ENCODE measurements around the gene SPTBN1. TPM values are rescaled to one million over a fixed set of nuclear protein-coding genes. Genes with fewer than 3 reads are reported as not detected.

SPTBN1 gene
- total and polyA plus RNA-seq, 9 of the 15 experiments (the other 6 are each of a cell fraction or from before 2014, with no cell fraction given), result 8.9 to 66.8 (median 31.4) TPM

DNA sequence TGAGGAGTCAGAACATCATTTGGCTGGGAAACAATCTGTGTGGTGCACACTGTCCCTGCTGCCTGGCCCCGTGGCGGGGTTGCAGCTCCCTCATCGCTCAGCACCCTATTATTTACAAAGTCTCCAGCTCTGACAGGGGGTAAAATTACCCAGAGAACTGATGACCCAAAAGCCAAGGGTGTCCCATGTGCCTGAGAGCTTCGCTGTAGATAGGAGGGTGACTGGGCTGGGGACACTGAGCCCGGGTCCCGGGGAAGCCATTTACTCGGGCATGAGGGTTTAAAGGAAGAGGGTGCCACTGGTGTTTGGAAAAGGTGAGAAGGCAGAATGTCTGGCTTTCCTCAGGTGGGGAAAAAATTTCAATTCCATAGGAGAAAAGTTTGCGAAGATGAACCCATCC is 219.2 kb downstream of the SPTBN1 start:
- Histone ChIP-seq H3K4me2 (ENCODE audit: insufficient read depth, low read length) (no peak overlapping the region), H3K27ac (ENCODE audit: extremely low read depth, low read depth, low read length) (no peak overlapping the region), H3K9me3 (replicated peaks; ENCODE audit: control insufficient read depth, insufficient read depth, low read depth, low read length) (no peaks in the 10 kb centered on the region), H3K27me3 (ENCODE audit: control insufficient read depth in 2 of 2, insufficient read depth in 2 of 2, low read length in 2 of 2) (peaks cover 17 to 54% of the 10 kb centered on the region in 2 experiments), H4K20me1 (replicated peaks; ENCODE audit: control insufficient read depth, insufficient read depth, low read length) (no peaks in the 10 kb centered on the region), H3K79me2 (ENCODE audit: control insufficient read depth, insufficient read depth, low read length) (no peaks in the 10 kb centered on the region), H3K4me3 (no peak overlapping the region), H3K4me1 (replicated peaks in 1 of 2; ENCODE audit: control insufficient read depth in 2 of 2, insufficient read depth in 2 of 2, low read length in 2 of 2) (peaks cover 0 to 4% of the 10 kb centered on the region in 2 experiments; a peak in 1 of 5 replicates), H3K9ac (ENCODE audit: insufficient read depth in 1 of 2, low read depth in 2 of 2, low read length in 2 of 2) (no peak overlapping the region), H2AFZ (ENCODE audit: low read depth, low read length) (no peak overlapping the region), H3K36me3 (ENCODE audit: control insufficient read depth, insufficient read depth, low read length) (peaks cover 2% of the 10 kb centered on the region; the same call in 1 of the 3 replicates), H3K9me1 (ENCODE audit: control insufficient read depth, insufficient read depth, low read length) (no peaks in the 10 kb centered on the region)
- no peak for ATAC-seq
- under 1% methylated on average over 8 of the region's 8 CpGs for WGBS (ENCODE audit: insufficient coverage, low coverage, missing lambda C conversion rate)
- in situ Hi-C loops (cut with MboI) (no loop called here), intact Hi-C loops (cut with micrococcal nuclease) (no loop called here)
- ChIA-PET POLR2A (interaction anchor here (0.6 to 2.9 kb wide), 3 partner anchors 10 to 1026 kb away, joined by 3 to 20 read pairs (median 5); no protein-coding TSS in a partner anchor), CTCF (ENCODE audit: low intra/inter-chr PET ratio) (no interaction called here)
- BruUV-seq (replicated peaks), result no TSS peak
- FAIRE-seq, result no peak
- no peak for DNase-seq (ENCODE audit: extremely low read depth in 1 of 4, low spot score in 3 of 4)
- no peak for TF ChIP-seq ZFP30 (CRISPR knock-in tag; IDR thresholded peaks at IDR 0.05; ENCODE audit: borderline replicate concordance)
- no peak for TF ChIP-seq RBM39 (optimal IDR thresholded peaks at IDR 0.05; ENCODE audit: low read depth, low read length)
- TF ChIP-seq, protein P1, sequence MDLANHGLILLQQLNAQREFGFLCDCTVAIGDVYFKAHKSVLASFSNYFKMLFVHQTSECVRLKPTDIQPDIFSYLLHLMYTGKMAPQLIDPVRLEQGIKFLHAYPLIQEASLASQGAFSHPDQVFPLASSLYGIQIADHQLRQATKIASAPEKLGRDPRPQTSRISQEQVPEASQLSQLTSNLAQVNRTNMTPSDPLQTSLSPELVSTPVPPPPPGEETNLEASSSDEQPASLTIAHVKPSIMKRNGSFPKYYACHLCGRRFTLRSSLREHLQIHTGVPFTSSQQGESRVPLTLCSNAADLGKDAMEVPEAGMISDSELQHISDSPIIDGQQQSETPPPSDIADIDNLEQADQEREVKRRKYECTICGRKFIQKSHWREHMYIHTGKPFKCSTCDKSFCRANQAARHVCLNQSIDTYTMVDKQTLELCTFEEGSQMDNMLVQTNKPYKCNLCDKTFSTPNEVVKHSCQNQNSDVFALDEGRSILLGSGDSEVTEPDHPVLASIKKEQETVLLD (IDR thresholded peaks at IDR 0.05), result no peak
- TF ChIP-seq STAT5A (IDR thresholded peaks at IDR 0.05; ENCODE audit: borderline replicate concordance, low read length), result no peak
- TF ChIP-seq, protein P2, sequence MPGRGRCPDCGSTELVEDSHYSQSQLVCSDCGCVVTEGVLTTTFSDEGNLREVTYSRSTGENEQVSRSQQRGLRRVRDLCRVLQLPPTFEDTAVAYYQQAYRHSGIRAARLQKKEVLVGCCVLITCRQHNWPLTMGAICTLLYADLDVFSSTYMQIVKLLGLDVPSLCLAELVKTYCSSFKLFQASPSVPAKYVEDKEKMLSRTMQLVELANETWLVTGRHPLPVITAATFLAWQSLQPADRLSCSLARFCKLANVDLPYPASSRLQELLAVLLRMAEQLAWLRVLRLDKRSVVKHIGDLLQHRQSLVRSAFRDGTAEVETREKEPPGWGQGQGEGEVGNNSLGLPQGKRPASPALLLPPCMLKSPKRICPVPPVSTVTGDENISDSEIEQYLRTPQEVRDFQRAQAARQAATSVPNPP (IDR thresholded peaks at IDR 0.05; ENCODE audit: borderline replicate concordance, insufficient read depth, insufficient read length), result no peak
- no peak for TF ChIP-seq FOXA3 (CRISPR knock-in tag; conservative IDR thresholded peaks at IDR 0.05 in 1 of 2, IDR thresholded peaks at IDR 0.05 in 1 of 2)
- TF ChIP-seq, protein P3, sequence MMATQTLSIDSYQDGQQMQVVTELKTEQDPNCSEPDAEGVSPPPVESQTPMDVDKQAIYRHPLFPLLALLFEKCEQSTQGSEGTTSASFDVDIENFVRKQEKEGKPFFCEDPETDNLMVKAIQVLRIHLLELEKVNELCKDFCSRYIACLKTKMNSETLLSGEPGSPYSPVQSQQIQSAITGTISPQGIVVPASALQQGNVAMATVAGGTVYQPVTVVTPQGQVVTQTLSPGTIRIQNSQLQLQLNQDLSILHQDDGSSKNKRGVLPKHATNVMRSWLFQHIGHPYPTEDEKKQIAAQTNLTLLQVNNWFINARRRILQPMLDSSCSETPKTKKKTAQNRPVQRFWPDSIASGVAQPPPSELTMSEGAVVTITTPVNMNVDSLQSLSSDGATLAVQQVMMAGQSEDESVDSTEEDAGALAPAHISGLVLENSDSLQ (IDR thresholded peaks at IDR 0.05), result no peak
- no peak for TF ChIP-seq RAD21 (CRISPR knock-in tag; conservative IDR thresholded peaks at IDR 0.05 in 1 of 2, IDR thresholded peaks at IDR 0.05 in 1 of 2)
- TF ChIP-seq ZNF830 (CRISPR knock-in tag; IDR thresholded peaks at IDR 0.05), result no peak
- TF ChIP-seq, protein P4, sequence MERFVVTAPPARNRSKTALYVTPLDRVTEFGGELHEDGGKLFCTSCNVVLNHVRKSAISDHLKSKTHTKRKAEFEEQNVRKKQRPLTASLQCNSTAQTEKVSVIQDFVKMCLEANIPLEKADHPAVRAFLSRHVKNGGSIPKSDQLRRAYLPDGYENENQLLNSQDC (CRISPR knock-in tag; IDR thresholded peaks at IDR 0.05), result no peak
- TF ChIP-seq CBX3 (IDR thresholded peaks at IDR 0.05; ENCODE audit: borderline replicate concordance in 1 of 2, low read length in 2 of 2), result no peak
- TF ChIP-seq ZNF121 (CRISPR knock-in tag; conservative IDR thresholded peaks at IDR 0.05), result no peak
- TF ChIP-seq, protein P5, sequence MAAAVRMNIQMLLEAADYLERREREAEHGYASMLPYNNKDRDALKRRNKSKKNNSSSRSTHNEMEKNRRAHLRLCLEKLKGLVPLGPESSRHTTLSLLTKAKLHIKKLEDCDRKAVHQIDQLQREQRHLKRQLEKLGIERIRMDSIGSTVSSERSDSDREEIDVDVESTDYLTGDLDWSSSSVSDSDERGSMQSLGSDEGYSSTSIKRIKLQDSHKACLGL (CRISPR knock-in tag; IDR thresholded peaks at IDR 0.05; ENCODE audit: borderline replicate concordance, poor library complexity, severe bottlenecking), result no peak
- no peak for TF ChIP-seq ARID2 (IDR thresholded peaks at IDR 0.05)
- TF ChIP-seq HDAC2 (IDR thresholded peaks at IDR 0.05), result no peak
- TF ChIP-seq BCOR (IDR thresholded peaks at IDR 0.05), result no peak
- no peak for TF ChIP-seq ZEB2 (IDR thresholded peaks at IDR 0.05)

Data from K562 (cell line).